H1 (cell line): ENCODE results near the gene EPHB1. TPM values are rescaled to one million over a fixed set of nuclear protein-coding genes. Genes with fewer than 3 reads are reported as not detected.

ENCODE experiments used
- GTF2F1 ChIP-seq: IDR thresholded peaks from 2 replicates; pipeline ENCODE4 v1.6.1; 2012; ENCODE audit warnings: low read depth, low read length, improper control_type of control experiment, borderline replicate concordance
- RXRA ChIP-seq: IDR thresholded peaks from 2 replicates; pipeline ENCODE4 v1.6.1; 2011; ENCODE audit warnings: low read depth, mild to moderate bottlenecking, low read length, moderate library complexity; ENCODE audit not compliant: insufficient read depth
- polyA plus RNA-seq, 7 experiments: library from polyadenylated mRNA; depleted of rRNA in 3 of 7; stranded (reverse) in 5 of 7; unstranded in 2 of 7; fragments of >200 nt in 5 of 7; fragments of 200-250 nt in 2 of 7; gene quantifications; 1 replicate in 5 of 7; 2 replicates in 1 of 7; 4 replicates in 1 of 7; pipeline versions ENCODE4 v1.2.1 to v1.2.3, GENCODE V29; 2011 to 2013; ENCODE audit warnings: missing spikeins in 2 of 7, mixed read lengths in 2 of 7
- total RNA-seq: library from RNA; stranded (reverse); fragmentation: NEBNext Ultra II Directional; extraction: Animal tissue kit (Norgen Biotek cat#: 25700); gene quantifications from 2 replicates; pipeline ENCODE4 v1.2.1, GENCODE V29; 2021
- TF ChIP-seq, protein P1 (sequence below): fragments of 300-600 bp; sonication (generic); IDR thresholded peaks from 2 replicates; pipeline ENCODE4 v1.7.1; 2012; ENCODE audit warnings: low read length, moderate library complexity, mild to moderate bottlenecking, inconsistent platforms; ENCODE audit not compliant: insufficient replicate concordance

EPHB1 gene
- total and polyA plus RNA-seq, 2 of the 8 experiments (the other 6 are each of a cell fraction or from before 2014, with no cell fraction given), result 3.5 to 5.9 TPM

GRCh38 chr3:134991472-134992010 is 196.5 kb downstream of the EPHB1 start (continued):
- TF ChIP-seq, protein P1, sequence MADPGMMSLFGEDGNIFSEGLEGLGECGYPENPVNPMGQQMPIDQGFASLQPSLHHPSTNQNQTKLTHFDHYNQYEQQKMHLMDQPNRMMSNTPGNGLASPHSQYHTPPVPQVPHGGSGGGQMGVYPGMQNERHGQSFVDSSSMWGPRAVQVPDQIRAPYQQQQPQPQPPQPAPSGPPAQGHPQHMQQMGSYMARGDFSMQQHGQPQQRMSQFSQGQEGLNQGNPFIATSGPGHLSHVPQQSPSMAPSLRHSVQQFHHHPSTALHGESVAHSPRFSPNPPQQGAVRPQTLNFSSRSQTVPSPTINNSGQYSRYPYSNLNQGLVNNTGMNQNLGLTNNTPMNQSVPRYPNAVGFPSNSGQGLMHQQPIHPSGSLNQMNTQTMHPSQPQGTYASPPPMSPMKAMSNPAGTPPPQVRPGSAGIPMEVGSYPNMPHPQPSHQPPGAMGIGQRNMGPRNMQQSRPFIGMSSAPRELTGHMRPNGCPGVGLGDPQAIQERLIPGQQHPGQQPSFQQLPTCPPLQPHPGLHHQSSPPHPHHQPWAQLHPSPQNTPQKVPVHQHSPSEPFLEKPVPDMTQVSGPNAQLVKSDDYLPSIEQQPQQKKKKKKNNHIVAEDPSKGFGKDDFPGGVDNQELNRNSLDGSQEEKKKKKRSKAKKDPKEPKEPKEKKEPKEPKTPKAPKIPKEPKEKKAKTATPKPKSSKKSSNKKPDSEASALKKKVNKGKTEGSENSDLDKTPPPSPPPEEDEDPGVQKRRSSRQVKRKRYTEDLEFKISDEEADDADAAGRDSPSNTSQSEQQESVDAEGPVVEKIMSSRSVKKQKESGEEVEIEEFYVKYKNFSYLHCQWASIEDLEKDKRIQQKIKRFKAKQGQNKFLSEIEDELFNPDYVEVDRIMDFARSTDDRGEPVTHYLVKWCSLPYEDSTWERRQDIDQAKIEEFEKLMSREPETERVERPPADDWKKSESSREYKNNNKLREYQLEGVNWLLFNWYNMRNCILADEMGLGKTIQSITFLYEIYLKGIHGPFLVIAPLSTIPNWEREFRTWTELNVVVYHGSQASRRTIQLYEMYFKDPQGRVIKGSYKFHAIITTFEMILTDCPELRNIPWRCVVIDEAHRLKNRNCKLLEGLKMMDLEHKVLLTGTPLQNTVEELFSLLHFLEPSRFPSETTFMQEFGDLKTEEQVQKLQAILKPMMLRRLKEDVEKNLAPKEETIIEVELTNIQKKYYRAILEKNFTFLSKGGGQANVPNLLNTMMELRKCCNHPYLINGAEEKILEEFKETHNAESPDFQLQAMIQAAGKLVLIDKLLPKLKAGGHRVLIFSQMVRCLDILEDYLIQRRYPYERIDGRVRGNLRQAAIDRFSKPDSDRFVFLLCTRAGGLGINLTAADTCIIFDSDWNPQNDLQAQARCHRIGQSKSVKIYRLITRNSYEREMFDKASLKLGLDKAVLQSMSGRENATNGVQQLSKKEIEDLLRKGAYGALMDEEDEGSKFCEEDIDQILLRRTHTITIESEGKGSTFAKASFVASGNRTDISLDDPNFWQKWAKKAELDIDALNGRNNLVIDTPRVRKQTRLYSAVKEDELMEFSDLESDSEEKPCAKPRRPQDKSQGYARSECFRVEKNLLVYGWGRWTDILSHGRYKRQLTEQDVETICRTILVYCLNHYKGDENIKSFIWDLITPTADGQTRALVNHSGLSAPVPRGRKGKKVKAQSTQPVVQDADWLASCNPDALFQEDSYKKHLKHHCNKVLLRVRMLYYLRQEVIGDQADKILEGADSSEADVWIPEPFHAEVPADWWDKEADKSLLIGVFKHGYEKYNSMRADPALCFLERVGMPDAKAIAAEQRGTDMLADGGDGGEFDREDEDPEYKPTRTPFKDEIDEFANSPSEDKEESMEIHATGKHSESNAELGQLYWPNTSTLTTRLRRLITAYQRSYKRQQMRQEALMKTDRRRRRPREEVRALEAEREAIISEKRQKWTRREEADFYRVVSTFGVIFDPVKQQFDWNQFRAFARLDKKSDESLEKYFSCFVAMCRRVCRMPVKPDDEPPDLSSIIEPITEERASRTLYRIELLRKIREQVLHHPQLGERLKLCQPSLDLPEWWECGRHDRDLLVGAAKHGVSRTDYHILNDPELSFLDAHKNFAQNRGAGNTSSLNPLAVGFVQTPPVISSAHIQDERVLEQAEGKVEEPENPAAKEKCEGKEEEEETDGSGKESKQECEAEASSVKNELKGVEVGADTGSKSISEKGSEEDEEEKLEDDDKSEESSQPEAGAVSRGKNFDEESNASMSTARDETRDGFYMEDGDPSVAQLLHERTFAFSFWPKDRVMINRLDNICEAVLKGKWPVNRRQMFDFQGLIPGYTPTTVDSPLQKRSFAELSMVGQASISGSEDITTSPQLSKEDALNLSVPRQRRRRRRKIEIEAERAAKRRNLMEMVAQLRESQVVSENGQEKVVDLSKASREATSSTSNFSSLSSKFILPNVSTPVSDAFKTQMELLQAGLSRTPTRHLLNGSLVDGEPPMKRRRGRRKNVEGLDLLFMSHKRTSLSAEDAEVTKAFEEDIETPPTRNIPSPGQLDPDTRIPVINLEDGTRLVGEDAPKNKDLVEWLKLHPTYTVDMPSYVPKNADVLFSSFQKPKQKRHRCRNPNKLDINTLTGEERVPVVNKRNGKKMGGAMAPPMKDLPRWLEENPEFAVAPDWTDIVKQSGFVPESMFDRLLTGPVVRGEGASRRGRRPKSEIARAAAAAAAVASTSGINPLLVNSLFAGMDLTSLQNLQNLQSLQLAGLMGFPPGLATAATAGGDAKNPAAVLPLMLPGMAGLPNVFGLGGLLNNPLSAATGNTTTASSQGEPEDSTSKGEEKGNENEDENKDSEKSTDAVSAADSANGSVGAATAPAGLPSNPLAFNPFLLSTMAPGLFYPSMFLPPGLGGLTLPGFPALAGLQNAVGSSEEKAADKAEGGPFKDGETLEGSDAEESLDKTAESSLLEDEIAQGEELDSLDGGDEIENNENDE, result no peak
- no peak for TF ChIP-seq GTF2F1
- no peak for TF ChIP-seq RXRA
- TF ChIP-seq, all 59 proteins: peak for 0
